ENCODE data around the gene PAQR3.
A peak's percentile ranks its signal among the peaks of the same experiment; 100 is the strongest.

PAQR3 gene

DNA sequence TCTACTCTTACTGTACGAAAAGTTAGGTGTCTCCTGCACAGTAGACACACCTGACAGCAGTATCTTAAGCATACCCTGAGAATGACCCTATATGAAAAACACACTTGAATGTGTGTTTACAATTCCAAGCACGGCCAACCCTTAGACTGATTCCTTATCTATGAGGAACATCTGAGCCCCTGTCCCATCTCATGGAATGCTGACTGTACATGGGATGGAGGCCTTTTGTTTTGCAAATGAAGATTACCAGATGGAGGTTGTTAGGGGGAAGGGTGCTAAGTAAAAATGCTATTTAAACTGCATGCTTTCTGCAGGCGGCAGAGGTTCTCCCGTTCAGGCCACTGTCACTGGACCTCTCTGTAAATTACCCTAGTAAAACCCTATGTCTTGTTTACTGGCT is 2.2 kb downstream of the PAQR3 start:
- no peaks in the 10 kb centered on the region for H3K27me3 ChIP-seq (replicated peaks in 2 of 5; ENCODE audit: control insufficient read depth in 4 of 5, insufficient read depth in 5 of 5, low read length in 4 of 5)
- 93% methylated on average over 3 of the region's 4 CpGs for WGBS (ENCODE audit: insufficient coverage)
- H3K36me3 ChIP-seq (ENCODE audit: control insufficient read depth in 4 of 4, insufficient read depth in 4 of 4, low read length in 3 of 4) = peaks cover 0 to 12% (median 0%) of the 10 kb centered on the region in 4 experiments
- no peak overlapping the region for H3K27ac ChIP-seq (ENCODE audit: insufficient read depth in 1 of 2, low read depth in 1 of 2, low read length in 2 of 2, poor library complexity in 1 of 2, severe bottlenecking in 2 of 2)
- H3K9me3 ChIP-seq (ENCODE audit: control extremely low read depth in 1 of 5, control insufficient read depth in 4 of 5, insufficient read depth in 2 of 5, low read depth in 1 of 5, low read length in 4 of 5) = no peaks in the 10 kb centered on the region
- POLR2A ChIA-PET = no interaction called here
- DNase-seq = no peak
- H3K4me1 ChIP-seq (ENCODE audit: control extremely low read depth in 1 of 4, control insufficient read depth in 4 of 4, insufficient read depth in 4 of 4, low read length in 3 of 4) = peaks cover 9 to 21% (median 15%) of the 10 kb centered on the region in 4 experiments
- CTCF ChIA-PET = interaction anchor here (1.0 to 2.0 kb wide), 2 partner anchors 12 to 17 kb away, joined by 3 to 6 read pairs; no protein-coding TSS in a partner anchor
- no peak overlapping the region for H3K4me3 ChIP-seq (ENCODE audit: control insufficient read depth in 1 of 7, extremely low read depth in 1 of 7, insufficient read depth in 4 of 7, low read depth in 2 of 7, low read length in 6 of 7)

DNA sequence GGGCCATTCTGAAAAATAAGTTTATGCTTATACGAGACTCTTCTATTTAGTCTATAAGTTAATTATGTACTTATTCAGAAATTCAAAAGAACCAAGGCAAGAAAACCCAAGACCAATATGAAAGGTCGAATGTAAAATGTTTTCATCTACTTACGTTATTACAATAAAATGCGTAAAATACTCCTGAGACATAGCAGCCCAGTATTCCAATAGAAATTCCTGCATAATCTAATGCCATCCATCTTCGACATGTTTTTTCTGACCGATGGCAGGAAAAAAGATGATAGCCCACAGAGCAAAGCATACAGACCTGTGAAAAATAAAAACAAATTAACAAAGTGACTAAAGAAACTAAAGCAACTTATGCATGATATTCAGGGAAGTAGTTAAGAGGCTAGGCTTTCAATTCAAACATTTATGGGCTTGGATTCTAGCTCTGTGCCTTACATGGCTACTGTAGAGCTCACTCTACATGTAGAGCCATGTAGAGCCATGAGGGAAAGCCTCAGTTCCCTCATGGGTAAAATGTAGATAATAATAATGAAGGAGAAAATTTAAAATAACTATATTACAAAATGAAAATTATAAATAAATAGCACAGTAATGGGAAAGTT is 9.1 kb downstream of the PAQR3 start:
- CTCF ChIA-PET = no interaction called here
- POLR2A ChIA-PET = no interaction called here
- Histone ChIP-seq H3K4me3 (ENCODE audit: control insufficient read depth in 1 of 7, extremely low read depth in 1 of 7, insufficient read depth in 4 of 7, low read depth in 2 of 7, low read length in 6 of 7) (no peak overlapping the region), H3K9me3 (ENCODE audit: control extremely low read depth in 1 of 5, control insufficient read depth in 4 of 5, insufficient read depth in 2 of 5, low read depth in 1 of 5, low read length in 4 of 5) (no peaks in the 10 kb centered on the region), H3K27ac (ENCODE audit: insufficient read depth in 1 of 2, low read depth in 1 of 2, low read length in 2 of 2, poor library complexity in 1 of 2, severe bottlenecking in 2 of 2) (no peak overlapping the region), H3K4me1 (ENCODE audit: control extremely low read depth in 1 of 4, control insufficient read depth in 4 of 4, insufficient read depth in 4 of 4, low read length in 3 of 4) (peaks cover 0 to 10% (median 4%) of the 10 kb centered on the region in 4 experiments), H3K27me3 (replicated peaks in 2 of 5; ENCODE audit: control insufficient read depth in 4 of 5, insufficient read depth in 5 of 5, low read length in 4 of 5) (no peaks in the 10 kb centered on the region), H3K36me3 (ENCODE audit: control insufficient read depth in 4 of 4, insufficient read depth in 4 of 4, low read length in 3 of 4) (peaks cover 8 to 36% (median 14%) of the 10 kb centered on the region in 4 experiments)
- no peak for DNase-seq
- WGBS (ENCODE audit: insufficient coverage) = no CpG with 5 or more reads among the region's 6 CpGs

DNA sequence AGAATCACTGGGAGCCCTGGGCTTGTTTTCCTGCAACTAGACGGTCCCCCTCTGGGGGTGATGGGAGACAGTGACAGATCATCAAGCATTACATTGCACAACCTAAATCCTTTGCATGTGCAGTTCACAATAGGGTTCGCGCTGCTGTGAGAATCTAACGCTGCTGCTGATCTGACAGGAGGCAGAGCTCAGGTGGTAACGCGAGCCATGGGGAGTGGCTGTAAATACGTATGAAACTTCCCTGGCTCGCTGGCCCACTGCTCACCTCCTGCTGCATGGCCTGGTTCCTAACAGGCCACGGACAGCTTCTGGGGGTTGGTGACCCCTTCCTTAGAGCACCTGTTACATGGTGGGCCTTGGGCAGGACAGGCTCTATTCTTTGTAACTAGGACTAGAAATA is 10.4 kb downstream of the PAQR3 start:
- Histone ChIP-seq H3K27me3 (replicated peaks in 2 of 5; ENCODE audit: control insufficient read depth in 4 of 5, insufficient read depth in 5 of 5, low read length in 4 of 5) (no peaks in the 10 kb centered on the region), H3K9me3 (ENCODE audit: control extremely low read depth in 1 of 5, control insufficient read depth in 4 of 5, insufficient read depth in 2 of 5, low read depth in 1 of 5, low read length in 4 of 5) (no peaks in the 10 kb centered on the region), H3K36me3 (ENCODE audit: control insufficient read depth in 4 of 4, insufficient read depth in 4 of 4, low read length in 3 of 4) (peaks cover 8 to 36% (median 14%) of the 10 kb centered on the region in 4 experiments), H3K4me1 (ENCODE audit: control extremely low read depth in 1 of 4, control insufficient read depth in 4 of 4, insufficient read depth in 4 of 4, low read length in 3 of 4) (peaks cover 0 to 15% (median 4%) of the 10 kb centered on the region in 4 experiments), H3K4me3 (ENCODE audit: control insufficient read depth in 1 of 7, extremely low read depth in 1 of 7, insufficient read depth in 4 of 7, low read depth in 2 of 7, low read length in 6 of 7) (no peak overlapping the region), H3K27ac (ENCODE audit: insufficient read depth in 1 of 2, low read depth in 1 of 2, low read length in 2 of 2, poor library complexity in 1 of 2, severe bottlenecking in 2 of 2) (no peak overlapping the region)
- 99% methylated on average over 8 of the region's 9 CpGs for WGBS (ENCODE audit: insufficient coverage)
- no peak for DNase-seq
- POLR2A ChIA-PET = no interaction called here
- CTCF ChIA-PET = no interaction called here

- 29% methylated on average over 1 of the region's 1 CpG for WGBS (ENCODE audit: insufficient coverage)
- Histone ChIP-seq H3K36me3 (ENCODE audit: control insufficient read depth in 4 of 4, insufficient read depth in 4 of 4, low read length in 3 of 4) (peaks cover 13 to 26% (median 21%) of the 10 kb centered on the region in 4 experiments), H3K4me1 (ENCODE audit: control extremely low read depth in 1 of 4, control insufficient read depth in 4 of 4, insufficient read depth in 4 of 4, low read length in 3 of 4) (peaks cover 0 to 20% (median 4%) of the 10 kb centered on the region in 4 experiments), H3K27me3 (replicated peaks in 2 of 5; ENCODE audit: control insufficient read depth in 4 of 5, insufficient read depth in 5 of 5, low read length in 4 of 5) (no peaks in the 10 kb centered on the region), H3K4me3 (ENCODE audit: control insufficient read depth in 1 of 7, extremely low read depth in 1 of 7, insufficient read depth in 4 of 7, low read depth in 2 of 7, low read length in 6 of 7) (no peak overlapping the region), H3K27ac (ENCODE audit: insufficient read depth in 1 of 2, low read depth in 1 of 2, low read length in 2 of 2, poor library complexity in 1 of 2, severe bottlenecking in 2 of 2) (peak overlapping the region in 1 of 2 experiments; percentile 53), H3K9me3 (ENCODE audit: control extremely low read depth in 1 of 5, control insufficient read depth in 4 of 5, insufficient read depth in 2 of 5, low read depth in 1 of 5, low read length in 4 of 5) (no peaks in the 10 kb centered on the region)
- ChIA-PET POLR2A (no interaction called here), CTCF (interaction anchor here (1.5 to 1.6 kb wide), 2 partner anchors 9 to 12 kb away, joined by 3 to 7 read pairs; partner anchors contain the start of gene PAQR3)
- DNase-seq = peak in 2 of 3 donors; percentile 35 to 44
Measured at GRCh38 chr4:78926826-78927225, 12.4 kb downstream of the PAQR3 start.

DNA sequence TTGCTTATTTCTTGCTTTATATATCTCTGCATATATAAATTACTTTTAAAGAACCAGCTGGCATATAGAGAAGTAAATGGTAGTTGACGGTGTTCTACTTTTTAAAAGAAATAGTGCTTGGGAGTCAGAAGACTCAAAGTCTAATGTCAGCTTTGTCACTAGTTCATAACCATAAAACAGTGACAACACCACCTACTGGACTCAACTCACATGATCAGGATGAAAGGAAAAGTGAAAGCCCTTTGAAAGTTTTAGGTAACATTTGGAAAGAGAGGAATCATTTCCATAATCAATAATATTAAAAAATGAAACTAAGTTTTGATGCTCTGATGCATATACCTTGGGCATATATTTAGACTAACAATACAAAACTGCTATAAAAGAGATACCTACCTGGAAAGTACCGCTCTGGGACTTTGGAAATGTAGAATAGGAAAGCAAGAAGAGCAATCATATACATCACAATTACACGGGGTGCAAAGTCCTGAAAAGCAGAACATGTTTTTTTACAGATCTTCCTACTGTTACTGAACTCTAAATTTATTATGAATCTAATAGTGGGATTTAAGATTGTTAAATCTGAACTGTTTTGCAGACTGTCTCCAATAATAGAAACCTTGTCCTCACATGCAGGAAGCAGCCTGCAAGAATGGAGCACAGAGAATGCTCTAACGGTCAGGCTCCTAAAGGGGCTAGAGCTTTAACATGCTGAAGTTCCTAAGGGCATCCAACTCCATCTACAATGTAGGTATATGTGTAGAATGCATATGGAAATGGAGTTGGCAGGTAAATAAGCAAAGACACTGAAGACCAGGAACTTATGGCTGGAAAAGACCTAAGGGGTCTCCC is 15.6 kb downstream of the PAQR3 start:
- ChIA-PET CTCF (interaction anchor here (1.0 kb wide), 1 partner anchor 8 kb away, joined by 3 read pairs; no protein-coding TSS in a partner anchor), POLR2A (no interaction called here)
- Histone ChIP-seq H3K27me3 (replicated peaks in 2 of 5; ENCODE audit: control insufficient read depth in 4 of 5, insufficient read depth in 5 of 5, low read length in 4 of 5) (no peaks in the 10 kb centered on the region), H3K4me3 (ENCODE audit: control insufficient read depth in 1 of 7, extremely low read depth in 1 of 7, insufficient read depth in 4 of 7, low read depth in 2 of 7, low read length in 6 of 7) (peak overlapping the region in 3 of 7 experiments; percentile 6 to 62 (median 28)), H3K36me3 (ENCODE audit: control insufficient read depth in 4 of 4, insufficient read depth in 4 of 4, low read length in 3 of 4) (peaks cover 7 to 20% (median 12%) of the 10 kb centered on the region in 4 experiments), H3K4me1 (ENCODE audit: control extremely low read depth in 1 of 4, control insufficient read depth in 4 of 4, insufficient read depth in 4 of 4, low read length in 3 of 4) (peaks cover 0 to 20% (median 4%) of the 10 kb centered on the region in 4 experiments), H3K27ac (ENCODE audit: insufficient read depth in 1 of 2, low read depth in 1 of 2, low read length in 2 of 2, poor library complexity in 1 of 2, severe bottlenecking in 2 of 2) (peak overlapping the region in 1 of 2 experiments; percentile 27), H3K9me3 (ENCODE audit: control extremely low read depth in 1 of 5, control insufficient read depth in 4 of 5, insufficient read depth in 2 of 5, low read depth in 1 of 5, low read length in 4 of 5) (no peaks in the 10 kb centered on the region)
- DNase-seq = peak; percentile 21 to 47 (median 41)
- WGBS (ENCODE audit: insufficient coverage) = 0% methylated on average over 1 of the region's 4 CpGs

DNA sequence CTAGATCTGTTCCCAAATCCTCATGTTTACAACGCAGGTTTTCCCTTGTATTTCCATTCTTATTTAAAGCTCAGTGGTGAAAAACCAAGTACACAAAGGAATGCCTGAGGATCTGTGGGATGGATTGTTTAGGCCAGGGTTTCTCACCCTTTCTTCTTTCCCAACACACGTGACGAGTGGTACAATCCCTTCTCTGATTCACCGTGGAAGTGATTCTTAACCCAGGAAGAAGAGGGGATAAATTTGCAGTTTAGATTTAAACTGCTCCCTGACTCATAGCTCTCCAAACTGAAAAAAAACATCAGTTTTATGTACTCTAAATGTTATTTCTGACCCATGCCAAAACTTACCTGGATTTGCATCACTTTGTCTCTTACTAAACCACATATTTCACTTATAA is 17.0 kb downstream of the PAQR3 start:
- H3K4me1 ChIP-seq (ENCODE audit: control extremely low read depth in 1 of 4, control insufficient read depth in 4 of 4, insufficient read depth in 4 of 4, low read length in 3 of 4) = peaks cover 0 to 15% (median 2%) of the 10 kb centered on the region in 4 experiments
- 100% methylated on average over 1 of the region's 4 CpGs for WGBS (ENCODE audit: insufficient coverage)
- no peak overlapping the region for H3K4me3 ChIP-seq (ENCODE audit: control insufficient read depth in 1 of 7, extremely low read depth in 1 of 7, insufficient read depth in 4 of 7, low read depth in 2 of 7, low read length in 6 of 7)
- no peaks in the 10 kb centered on the region for H3K9me3 ChIP-seq (ENCODE audit: control extremely low read depth in 1 of 5, control insufficient read depth in 4 of 5, insufficient read depth in 2 of 5, low read depth in 1 of 5, low read length in 4 of 5)
- H3K36me3 ChIP-seq (ENCODE audit: control insufficient read depth in 4 of 4, insufficient read depth in 4 of 4, low read length in 3 of 4) = peaks cover 5 to 20% (median 13%) of the 10 kb centered on the region in 4 experiments
- CTCF ChIA-PET = interaction anchor here (1.5 kb wide), 1 partner anchor 12 kb away, joined by 4 read pairs; no protein-coding TSS in a partner anchor
- H3K27me3 ChIP-seq (replicated peaks in 2 of 5; ENCODE audit: control insufficient read depth in 4 of 5, insufficient read depth in 5 of 5, low read length in 4 of 5) = no peaks in the 10 kb centered on the region
- no peak for DNase-seq
- POLR2A ChIA-PET = no interaction called here
- no peak overlapping the region for H3K27ac ChIP-seq (ENCODE audit: insufficient read depth in 1 of 2, low read depth in 1 of 2, low read length in 2 of 2, poor library complexity in 1 of 2, severe bottlenecking in 2 of 2)

- ChIA-PET CTCF (interaction anchor here (2.4 kb wide), 1 partner anchor 12 kb away, joined by 4 read pairs; no protein-coding TSS in a partner anchor), POLR2A (no interaction called here)
- DNase-seq = no peak
- Histone ChIP-seq H3K4me1 (ENCODE audit: control extremely low read depth in 1 of 4, control insufficient read depth in 4 of 4, insufficient read depth in 4 of 4, low read length in 3 of 4) (no peaks in the 10 kb centered on the region), H3K27ac (ENCODE audit: insufficient read depth in 1 of 2, low read depth in 1 of 2, low read length in 2 of 2, poor library complexity in 1 of 2, severe bottlenecking in 2 of 2) (no peak overlapping the region), H3K4me3 (ENCODE audit: control insufficient read depth in 1 of 7, extremely low read depth in 1 of 7, insufficient read depth in 4 of 7, low read depth in 2 of 7, low read length in 6 of 7) (no peak overlapping the region), H3K9me3 (ENCODE audit: control extremely low read depth in 1 of 5, control insufficient read depth in 4 of 5, insufficient read depth in 2 of 5, low read depth in 1 of 5, low read length in 4 of 5) (no peaks in the 10 kb centered on the region), H3K27me3 (replicated peaks in 2 of 5; ENCODE audit: control insufficient read depth in 4 of 5, insufficient read depth in 5 of 5, low read length in 4 of 5) (no peaks in the 10 kb centered on the region), H3K36me3 (ENCODE audit: control insufficient read depth in 4 of 4, insufficient read depth in 4 of 4, low read length in 3 of 4) (peaks cover 11 to 46% (median 13%) of the 10 kb centered on the region in 4 experiments)
- 100% methylated on average over 2 of the region's 2 CpGs for WGBS (ENCODE audit: insufficient coverage)
Measured at GRCh38 chr4:78910612-78911011, 28.6 kb downstream of the PAQR3 start.

Measured in common myeloid progenitor, CD34-positive (primary cell).